ENCODE data around the gene GAS2L2.

GAS2L2 gene

DNA sequence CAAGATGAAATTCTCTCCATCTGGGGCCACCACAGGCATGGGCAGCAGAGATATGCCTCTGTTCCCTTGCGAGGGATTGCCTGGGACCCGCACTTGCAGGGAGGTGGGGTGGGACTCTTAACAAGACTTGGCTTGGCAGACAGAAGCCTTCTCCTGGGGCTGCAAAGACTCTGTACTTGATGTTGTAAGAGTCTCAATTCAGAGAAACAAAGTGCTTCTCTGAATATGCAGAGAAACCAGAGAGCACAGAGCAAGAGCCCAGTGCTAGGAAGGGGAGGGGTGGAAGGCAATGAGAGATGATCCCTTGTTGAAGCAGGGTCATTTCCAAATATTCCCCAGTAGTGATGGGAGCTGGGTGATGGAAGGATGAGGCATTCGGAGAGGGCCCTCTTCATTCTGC lies 40.2 kb upstream of the GAS2L2 start:
- Histone ChIP-seq H3K79me2 (ENCODE audit: low read length) (no peaks in the 10 kb centered on the region), H3K27ac (ENCODE audit: low read length) (no peak overlapping the region), H3K27me3 (ENCODE audit: low read depth, low read length) (peaks cover 78% of the 10 kb centered on the region), H3K4me1 (ENCODE audit: low read length) (0 out of 2 replicates have a peak, but pooled peaks cover 3% of the 10 kb centered on the region), H3K4me3 (ENCODE audit: low read length) (no peak overlapping the region), H3K36me3 (replicated peaks; ENCODE audit: low read depth, low read length) (no peaks in the 10 kb centered on the region), H3K4me2 (ENCODE audit: low read length) (no peak overlapping the region), H3K9me3 (ENCODE audit: insufficient read depth, low read length) (no peaks in the 10 kb centered on the region), H2AFZ (ENCODE audit: low read depth, low read length) (no peak overlapping the region), H3K9ac (ENCODE audit: low read length) (no peak overlapping the region), H4K20me1 (ENCODE audit: insufficient read depth, low read length) (no peaks in the 10 kb centered on the region)
- TF ChIP-seq EZH2phosphoT487 (IDR thresholded peaks at IDR 0.05; ENCODE audit: low read depth), result no peak
- TF ChIP-seq CTCF (IDR thresholded peaks at IDR 0.05; ENCODE audit: low read depth, low read length), result no peak

GRCh38 chr17:35791681-35792350 lies 38.8 kb upstream of the GAS2L2 start:
- Histone ChIP-seq H3K4me2 (ENCODE audit: low read length) (no peak overlapping the region), H2AFZ (ENCODE audit: low read depth, low read length) (no peak overlapping the region), H3K27me3 (ENCODE audit: low read depth, low read length) (peaks cover 66% of the 10 kb centered on the region), H3K9me3 (ENCODE audit: insufficient read depth, low read length) (no peaks in the 10 kb centered on the region), H3K4me3 (ENCODE audit: low read length) (no peak overlapping the region), H3K4me1 (ENCODE audit: low read length) (0 out of 2 replicates have a peak, but pooled peaks cover 3% of the 10 kb centered on the region), H3K36me3 (replicated peaks; ENCODE audit: low read depth, low read length) (no peaks in the 10 kb centered on the region), H4K20me1 (ENCODE audit: insufficient read depth, low read length) (no peaks in the 10 kb centered on the region), H3K79me2 (ENCODE audit: low read length) (no peaks in the 10 kb centered on the region), H3K27ac (ENCODE audit: low read length) (no peak overlapping the region), H3K9ac (ENCODE audit: low read length) (no peak overlapping the region)
- TF ChIP-seq CTCF (IDR thresholded peaks at IDR 0.05; ENCODE audit: low read depth, low read length) (no peak), EZH2phosphoT487 (IDR thresholded peaks at IDR 0.05; ENCODE audit: low read depth) (no peak)

DNA sequence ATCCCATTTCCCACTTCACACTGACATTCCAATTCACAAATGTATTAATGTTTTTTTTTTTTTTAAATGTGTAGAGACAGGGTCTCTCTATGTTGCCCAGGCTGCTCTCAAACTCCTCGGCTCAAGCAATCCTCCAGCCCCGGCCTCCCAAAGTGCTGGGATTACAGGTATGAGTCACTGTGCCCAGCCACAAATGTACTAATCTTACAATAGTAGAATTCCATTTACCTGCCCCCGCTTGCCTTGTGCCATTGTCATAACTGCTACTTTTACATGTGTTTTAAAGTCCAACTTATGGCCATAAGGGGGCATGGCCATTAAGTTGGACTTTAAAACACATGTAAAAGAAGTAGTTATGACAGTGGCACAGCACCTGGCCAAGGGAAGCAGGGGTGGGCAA lies 37.8 kb upstream of the GAS2L2 start:
- Histone ChIP-seq H3K4me3 (ENCODE audit: low read length) (no peak overlapping the region), H3K4me1 (ENCODE audit: low read length) (0 out of 2 replicates have a peak, but pooled peaks cover 3% of the 10 kb centered on the region), H3K27ac (ENCODE audit: low read length) (no peak overlapping the region), H4K20me1 (ENCODE audit: insufficient read depth, low read length) (no peaks in the 10 kb centered on the region), H3K36me3 (replicated peaks; ENCODE audit: low read depth, low read length) (no peaks in the 10 kb centered on the region), H3K79me2 (ENCODE audit: low read length) (no peaks in the 10 kb centered on the region), H3K4me2 (ENCODE audit: low read length) (no peak overlapping the region), H3K9ac (ENCODE audit: low read length) (no peak overlapping the region), H2AFZ (ENCODE audit: low read depth, low read length) (no peak overlapping the region), H3K27me3 (ENCODE audit: low read depth, low read length) (peaks cover 59% of the 10 kb centered on the region), H3K9me3 (ENCODE audit: insufficient read depth, low read length) (no peaks in the 10 kb centered on the region)
- TF ChIP-seq CTCF (IDR thresholded peaks at IDR 0.05; ENCODE audit: low read depth, low read length) (no peak), EZH2phosphoT487 (IDR thresholded peaks at IDR 0.05; ENCODE audit: low read depth) (no peak)

- Histone ChIP-seq H3K27me3 (ENCODE audit: low read depth, low read length) (peaks cover 53% of the 10 kb centered on the region), H3K4me3 (ENCODE audit: low read length) (no peak overlapping the region), H3K4me2 (ENCODE audit: low read length) (no peak overlapping the region), H3K79me2 (ENCODE audit: low read length) (no peaks in the 10 kb centered on the region), H3K4me1 (ENCODE audit: low read length) (no peaks in the 10 kb centered on the region), H3K9me3 (ENCODE audit: insufficient read depth, low read length) (no peaks in the 10 kb centered on the region), H3K27ac (ENCODE audit: low read length) (no peak overlapping the region), H2AFZ (ENCODE audit: low read depth, low read length) (no peak overlapping the region), H3K36me3 (replicated peaks; ENCODE audit: low read depth, low read length) (no peaks in the 10 kb centered on the region), H3K9ac (ENCODE audit: low read length) (no peak overlapping the region), H4K20me1 (ENCODE audit: insufficient read depth, low read length) (no peaks in the 10 kb centered on the region)
- TF ChIP-seq EZH2phosphoT487 (IDR thresholded peaks at IDR 0.05; ENCODE audit: low read depth), result no peak
- no peak for TF ChIP-seq CTCF (IDR thresholded peaks at IDR 0.05; ENCODE audit: low read depth, low read length)
Observed at GRCh38 chr17:35788477-35789368, 35.7 kb upstream of the GAS2L2 start.
